H9 (cell line): ENCODE data around the gene ARHGAP10. TPM values are rescaled to one million over a fixed set of nuclear protein-coding genes. Genes with fewer than 3 reads are reported as not detected.

Source experiments
- DNase-seq: peaks from one replicate; pipeline ENCODE4 v3.0.0-alpha.2; 2017
- H2AFZ ChIP-seq: one replicate; pipeline ENCODE4 v1.6.1; 2013; ENCODE audit warnings: mild to moderate bottlenecking, low read length, control low read depth, moderate library complexity
- H2AK5ac ChIP-seq: 2 replicates; pipeline ENCODE4 v1.6.1; 2013; ENCODE audit warnings: low read length, control low read depth, mixed read lengths; ENCODE audit not compliant: insufficient read length
- H2BK120ac ChIP-seq: one replicate; pipeline ENCODE4 v1.6.1; 2013; ENCODE audit warnings: low read depth, mild to moderate bottlenecking, low read length, control low read depth, inconsistent platforms; ENCODE audit not compliant: poor library complexity, severe bottlenecking
- H2BK12ac ChIP-seq: 2 replicates; pipeline ENCODE4 v1.6.1; 2013; ENCODE audit warnings: low read length, control low read depth, mixed read lengths, low read depth; ENCODE audit not compliant: insufficient read length
- H2BK15ac ChIP-seq: 2 replicates; pipeline ENCODE4 v1.6.1; 2013; ENCODE audit warnings: low read depth, low read length, control low read depth
- H2BK20ac ChIP-seq: one replicate; pipeline ENCODE4 v1.6.1; 2013; ENCODE audit warnings: low read depth, mild to moderate bottlenecking, low read length, control low read depth, inconsistent platforms; ENCODE audit not compliant: poor library complexity, severe bottlenecking
- H2BK5ac ChIP-seq: 2 replicates; pipeline ENCODE4 v1.6.1; 2013; ENCODE audit warnings: low read length, control low read depth, mixed read lengths; ENCODE audit not compliant: insufficient read length
- H3K14ac ChIP-seq: 2 replicates; pipeline ENCODE4 v1.6.1; 2013; ENCODE audit warnings: low read length, control low read depth; ENCODE audit not compliant: insufficient read depth
- H3K18ac ChIP-seq: 2 replicates; pipeline ENCODE4 v1.6.1; 2013; ENCODE audit warnings: low read depth, mild to moderate bottlenecking, mixed read lengths, low read length, control low read depth; ENCODE audit not compliant: insufficient read length
- H3K23ac ChIP-seq: 2 replicates; pipeline ENCODE4 v1.6.1; 2013; ENCODE audit warnings: low read length, control low read depth, mixed read lengths, low read depth; ENCODE audit not compliant: insufficient read length
- H3K23me2 ChIP-seq: 2 replicates; pipeline ENCODE4 v1.6.1; 2013; ENCODE audit warnings: low read depth, mild to moderate bottlenecking, mixed read lengths, low read length, control low read depth; ENCODE audit not compliant: insufficient read length, poor library complexity, severe bottlenecking
- H3K27ac ChIP-seq: 2 replicates; pipeline ENCODE4 v1.5.1; 2013; ENCODE audit warnings: low read length, control low read depth, mixed read lengths, low read depth; ENCODE audit not compliant: insufficient read length
- H3K27me3 ChIP-seq: 2 replicates; pipeline ENCODE4 v1.6.1; 2013; ENCODE audit warnings: low read length, control low read depth, inconsistent platforms; ENCODE audit not compliant: insufficient read depth
- H3K4ac ChIP-seq: 2 replicates; pipeline ENCODE4 v1.6.1; 2013; ENCODE audit warnings: low read depth, mild to moderate bottlenecking, control low read depth, inconsistent platforms, low read length, moderate library complexity
- H3K4me1 ChIP-seq: 2 replicates; pipeline ENCODE4 v1.6.1; 2013; ENCODE audit warnings: low read length, control low read depth, inconsistent platforms; ENCODE audit not compliant: insufficient read depth
- H3K4me2 ChIP-seq: 2 replicates; pipeline ENCODE4 v1.6.1; 2013; ENCODE audit warnings: low read length, control low read depth, mixed read lengths; ENCODE audit not compliant: insufficient read length, insufficient read depth
- H3K56ac ChIP-seq: 2 replicates; pipeline ENCODE4 v1.6.1; 2013; ENCODE audit warnings: low read depth, mild to moderate bottlenecking, mixed read lengths, low read length, control low read depth; ENCODE audit not compliant: insufficient read length
- H3K79me1 ChIP-seq: 2 replicates; pipeline ENCODE4 v1.6.1; 2013; ENCODE audit warnings: low read depth, mild to moderate bottlenecking, moderate library complexity, low read length, control low read depth, inconsistent platforms; ENCODE audit not compliant: insufficient read depth, poor library complexity, severe bottlenecking
- H3K79me2 ChIP-seq: 2 replicates; pipeline ENCODE4 v1.6.1; 2013; ENCODE audit warnings: low read length, control low read depth, inconsistent platforms; ENCODE audit not compliant: insufficient read depth
- H3K9ac ChIP-seq: 2 replicates; pipeline ENCODE4 v1.6.1; 2013; ENCODE audit warnings: low read length, control low read depth, mixed read lengths; ENCODE audit not compliant: insufficient read length; ENCODE audit errors: extremely low read depth
- H3K9me3 ChIP-seq: one replicate; pipeline ENCODE4 v1.6.1; 2013; ENCODE audit warnings: low read depth, low read length, inconsistent platforms; ENCODE audit not compliant: control insufficient read depth
- H3T11ph ChIP-seq: one replicate; pipeline ENCODE4 v1.6.1; 2013; ENCODE audit warnings: mild to moderate bottlenecking, low read length, control low read depth, inconsistent platforms
- H4K20me1 ChIP-seq: one replicate; pipeline ENCODE4 v1.6.1; 2013; ENCODE audit not compliant: control insufficient read depth, insufficient read length, insufficient read depth
- H4K5ac ChIP-seq: 2 replicates; pipeline ENCODE4 v1.6.1; 2013; ENCODE audit warnings: low read depth, mild to moderate bottlenecking, mixed read lengths, low read length, control low read depth; ENCODE audit not compliant: insufficient read length
- H4K8ac ChIP-seq: replicated peaks from 2 replicates; pipeline ENCODE4 v1.6.1; 2013; ENCODE audit warnings: low read length, control low read depth, mixed read lengths, low read depth; ENCODE audit not compliant: insufficient read length
- H4K91ac ChIP-seq: 2 replicates; pipeline ENCODE4 v1.6.1; 2013; ENCODE audit warnings: low read depth, mild to moderate bottlenecking, moderate library complexity, mixed read lengths, low read length, control low read depth; ENCODE audit not compliant: insufficient read length
- H3K27ac Mint-ChIP-seq, 3 experiments: 2 replicates in 2 of 3; 3 replicates in 1 of 3; pipeline ENCODE4 v1.8.0; 2020 to 2021; ENCODE audit warnings: mixed read lengths in 3 of 3, mild to moderate bottlenecking in 1 of 3, moderate library complexity in 1 of 3
- H3K27me3 Mint-ChIP-seq: 2 replicates; pipeline ENCODE4 v1.8.0; 2021; ENCODE audit warnings: low read depth, mild to moderate bottlenecking, moderate library complexity, mixed read lengths
- H3K36me3 Mint-ChIP-seq, 3 experiments: 2 replicates in 2 of 3; 3 replicates in 1 of 3; pipeline ENCODE4 v1.8.0; 2020 to 2021; ENCODE audit warnings: low read depth in 3 of 3, mixed read lengths in 3 of 3; ENCODE audit not compliant: insufficient read depth in 1 of 3
- H3K4me1 Mint-ChIP-seq, 2 experiments: 2 replicates each; pipeline ENCODE4 v1.8.0; 2020; ENCODE audit warnings: mixed read lengths in 2 of 2
- H3K4me3 Mint-ChIP-seq, 2 experiments: 2 replicates in 1 of 2; 3 replicates in 1 of 2; pipeline ENCODE4 v1.8.0; 2020 to 2021; ENCODE audit warnings: mild to moderate bottlenecking in 2 of 2, mixed read lengths in 2 of 2, moderate library complexity in 1 of 2
- H3K9me3 Mint-ChIP-seq, 2 experiments: 2 replicates in 1 of 2; 3 replicates in 1 of 2; pipeline ENCODE4 v1.8.0; 2020; ENCODE audit warnings: mild to moderate bottlenecking in 2 of 2, mixed read lengths in 2 of 2, moderate library complexity in 1 of 2
- CTCF ChIP-seq: fragments of 200-600 bp; sonication (generic); conservative IDR thresholded peaks from 3 replicates; pipeline ENCODE4 v1.8.0; 2021; ENCODE audit warnings: antibody characterized with exemption, mild to moderate bottlenecking
- WGBS: extraction: QIAGEN DNeasy Blood & Tissue Kit; methylation state at CpG from one replicate; pipeline ENCODE4 v1.1.7; 2013; ENCODE audit warnings: missing lambda C conversion rate, low lambda C conversion rate, mixed read lengths; ENCODE audit not compliant: insufficient read length; ENCODE audit errors: extremely low coverage; 5-methylcytosine and 5-hydroxymethylcytosine counted together
- total RNA-seq: library from RNA; stranded (reverse); gene quantifications from 2 replicates; pipeline ENCODE4 v1.2.1, GENCODE V29; 2021

Gene ARHGAP10
- total RNA-seq, 1 experiment from 2014 or later = 7.8 TPM

GRCh38 chr4:147787204-147787603 lies 55.3 kb downstream of the ARHGAP10 start:
- Mint-ChIP-seq H3K9me3 (no peaks in the 10 kb centered on the region), H3K4me3 (no peak overlapping the region), H3K27me3 (no peaks in the 10 kb centered on the region), H3K4me1 (peaks cover 14 to 15% of the 10 kb centered on the region in 2 experiments), H3K36me3 (no peaks in the 10 kb centered on the region), H3K27ac (peak overlapping the region in 1 of 3 experiments; percentile 71; a peak in 1 of 7 replicates)
- H2AK5ac ChIP-seq = no peak overlapping the region
- no peak overlapping the region for H2BK12ac ChIP-seq
- H2BK5ac ChIP-seq = no peak overlapping the region
- no peaks in the 10 kb centered on the region for H3K23me2 ChIP-seq
- H3K27ac ChIP-seq = no peak overlapping the region
- H3T11ph ChIP-seq = no peak overlapping the region
- no peaks in the 10 kb centered on the region for H3K27me3 ChIP-seq
- no peaks in the 10 kb centered on the region for H4K20me1 ChIP-seq
- H2BK15ac ChIP-seq = no peak overlapping the region
- H4K5ac ChIP-seq = no peak overlapping the region
- H2BK120ac ChIP-seq = no peak overlapping the region
- H2BK20ac ChIP-seq = no peak overlapping the region
- no peaks in the 10 kb centered on the region for H3K79me2 ChIP-seq
- H3K18ac ChIP-seq = no peak overlapping the region
- H3K4me2 ChIP-seq = no peak overlapping the region
- no peak overlapping the region for H3K14ac ChIP-seq
- H3K9ac ChIP-seq = no peak overlapping the region
- H4K8ac ChIP-seq = no peak overlapping the region
- H4K91ac ChIP-seq = no peak overlapping the region
- no peaks in the 10 kb centered on the region for H3K9me3 ChIP-seq
- no peak overlapping the region for H3K56ac ChIP-seq
- H2AFZ ChIP-seq = no peak overlapping the region
- WGBS = no CpG with 5 or more reads among the region's 2 CpGs
- no peaks in the 10 kb centered on the region for H3K79me1 ChIP-seq
- no peak overlapping the region for H3K4ac ChIP-seq
- no peak for TF ChIP-seq CTCF
- H3K23ac ChIP-seq = no peak overlapping the region
- H3K4me1 ChIP-seq = no peaks in the 10 kb centered on the region
- DNase-seq = no peak
